Ammon's horn (tissue), 1 donor: Measurements from ENCODE around the gene PRPSAP2.

Experiments used
- DNase-seq: peaks from one replicate; pipeline ENCODE4 v3.0.0-alpha.2; 2016; ENCODE audit warnings: low spot score

PRPSAP2 gene

DNA sequence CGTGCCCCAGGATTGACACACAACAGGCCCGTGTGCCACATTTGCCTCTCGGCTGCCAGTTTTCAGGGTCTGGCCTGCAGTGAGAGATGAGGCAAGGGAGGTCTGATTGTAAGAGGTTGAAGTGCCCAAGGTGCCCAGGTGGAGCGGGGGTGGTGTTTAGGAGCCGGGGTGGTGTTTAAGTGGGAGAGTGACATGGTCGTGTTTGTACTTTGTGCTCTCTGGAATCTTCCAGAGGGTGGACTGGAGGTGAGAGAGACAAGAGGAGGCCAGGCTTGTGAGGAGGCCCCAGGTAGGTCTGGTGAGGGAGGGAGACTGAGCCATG, 104.5 kb downstream of the PRPSAP2 start:
- DNase-seq, result no peak

- no peak for DNase-seq
These were observed 105.4 kb downstream of the PRPSAP2 start for GRCh38 chr17:18963126-18964017.

DNA sequence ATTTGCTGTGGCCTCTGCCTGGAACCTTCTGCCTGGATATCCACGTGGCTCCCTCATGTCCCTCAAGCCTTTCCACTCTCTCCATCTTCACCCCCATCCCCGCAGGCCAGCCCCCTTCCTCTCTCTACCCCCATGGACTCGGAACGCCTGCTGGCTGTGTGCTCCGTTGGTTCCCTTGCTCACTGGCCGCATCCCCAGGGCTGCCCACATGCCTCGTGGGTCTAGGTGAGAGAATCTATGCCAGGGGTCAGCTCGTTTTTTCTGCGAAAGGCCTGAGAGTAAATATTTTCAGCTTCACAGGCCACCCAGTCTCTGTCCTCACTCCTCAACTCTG, 106.1 kb downstream of the PRPSAP2 start:
- no peak for DNase-seq

GRCh38 chr17:18964550-18964949, 106.6 kb downstream of the PRPSAP2 start:
- no peak for DNase-seq

DNA sequence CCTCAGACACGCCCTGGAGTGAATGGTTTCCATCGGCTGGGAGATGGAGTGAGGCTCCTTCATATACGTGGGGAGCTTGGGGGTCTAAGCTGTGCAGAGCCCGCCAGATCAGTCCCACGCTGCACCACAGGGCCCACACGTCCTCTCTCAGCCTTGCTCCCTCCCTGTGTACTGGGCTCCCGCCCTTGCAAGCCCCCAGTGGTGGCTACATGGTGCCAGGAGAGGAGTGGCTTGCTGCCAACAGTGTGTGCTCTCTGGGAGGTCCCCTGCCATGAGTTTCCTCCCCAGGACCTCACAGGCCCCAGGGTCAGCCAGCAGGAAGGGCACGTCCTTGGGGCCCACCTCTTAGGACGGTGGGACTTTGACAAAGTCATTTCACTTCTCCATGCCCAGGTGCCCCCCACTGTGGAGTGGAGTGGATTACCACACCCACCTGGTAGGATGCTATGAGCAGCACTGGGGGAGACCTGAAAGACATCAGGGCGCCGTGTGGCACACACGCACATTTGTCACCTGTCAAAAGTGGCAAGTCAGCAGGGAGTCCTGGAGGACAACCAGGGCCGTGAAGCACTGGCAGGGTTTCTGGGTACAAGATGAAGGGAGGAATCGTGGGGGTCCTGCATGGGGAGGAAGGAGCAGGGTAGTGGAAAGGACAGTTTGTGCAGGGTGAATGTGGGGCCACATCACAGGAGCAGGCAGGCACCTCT, 107.8 kb downstream of the PRPSAP2 start:
- DNase-seq, result no peak

DNA sequence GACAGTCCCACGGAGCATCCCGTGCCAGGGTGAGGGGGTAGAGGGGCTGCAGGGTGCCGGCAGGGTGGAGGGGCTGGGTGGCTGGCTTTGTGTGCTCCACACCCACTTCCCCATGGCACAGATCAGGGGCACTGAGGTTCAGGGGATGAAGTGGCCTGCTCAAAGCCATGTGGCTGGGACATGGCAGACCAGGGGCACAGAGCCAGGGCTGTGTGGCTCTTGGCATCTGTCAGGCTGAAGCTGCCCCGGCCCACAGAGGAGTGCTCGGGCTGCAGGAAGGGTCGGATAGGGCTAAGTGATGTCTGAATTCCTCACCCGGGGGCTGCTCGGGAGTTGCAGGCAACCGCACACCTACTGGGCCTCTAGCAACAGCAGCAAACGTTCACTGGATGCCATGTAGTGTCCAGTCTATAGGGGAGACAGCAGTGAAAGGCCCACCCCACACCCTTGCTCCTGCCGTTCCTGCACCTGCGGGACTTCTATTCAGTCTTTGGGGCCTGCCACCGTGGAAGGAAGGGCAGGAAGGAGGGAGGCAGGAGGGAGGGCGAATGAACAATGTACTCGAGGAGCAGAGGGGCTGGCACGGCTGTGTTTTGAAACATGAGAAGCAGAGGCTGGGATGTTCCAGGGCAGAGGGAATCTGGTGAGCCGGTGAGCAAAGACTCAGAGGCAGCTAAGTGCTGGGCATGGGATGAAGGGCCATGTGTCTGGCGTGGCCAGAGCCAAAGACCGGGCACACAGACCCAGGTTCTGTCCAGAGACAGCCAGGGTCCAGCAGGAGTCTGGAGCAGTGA, 109.1 kb downstream of the PRPSAP2 start:
- DNase-seq, result no peak

GRCh38 chr17:18967916-18968315, 110.0 kb downstream of the PRPSAP2 start:
- DNase-seq, result no peak

DNA sequence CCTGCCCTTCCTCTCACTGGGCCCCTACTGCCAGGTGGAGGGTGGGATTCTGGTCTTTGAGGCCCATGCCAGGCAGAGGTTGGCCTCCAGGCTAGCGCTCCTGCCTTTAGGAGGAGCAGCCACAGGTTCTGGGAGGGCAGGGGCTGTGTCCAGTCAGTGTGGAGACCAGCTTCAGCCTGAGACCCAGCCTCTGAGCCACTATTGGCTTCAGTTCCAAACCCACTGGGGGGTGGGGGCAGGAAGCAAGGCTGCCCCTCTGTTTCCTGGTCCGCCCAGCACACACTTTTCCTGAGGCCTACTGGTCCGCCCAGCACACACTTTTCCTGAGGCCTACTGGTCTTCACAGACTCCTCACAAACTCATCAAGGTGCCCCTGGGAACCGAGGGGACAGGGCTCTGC, 110.4 kb downstream of the PRPSAP2 start:
- DNase-seq, result no peak

- DNase-seq, result no peak
These were observed 111.3 kb downstream of the PRPSAP2 start for GRCh38 chr17:18968945-18969887.

- no peak for DNase-seq
These were observed 112.9 kb downstream of the PRPSAP2 start for GRCh38 chr17:18970582-18971480.

- DNase-seq, result no peak
These were observed 113.9 kb downstream of the PRPSAP2 start for GRCh38 chr17:18971801-18972200.

GRCh38 chr17:18974407-18975149, 116.6 kb downstream of the PRPSAP2 start:
- DNase-seq, result no peak

GRCh38 chr17:18975597-18975996, 117.7 kb downstream of the PRPSAP2 start:
- DNase-seq, result no peak

GRCh38 chr17:18976201-18976600, 118.3 kb downstream of the PRPSAP2 start:
- no peak for DNase-seq

- DNase-seq, result no peak
These were observed 119.1 kb downstream of the PRPSAP2 start for GRCh38 chr17:18977021-18977420.

DNA sequence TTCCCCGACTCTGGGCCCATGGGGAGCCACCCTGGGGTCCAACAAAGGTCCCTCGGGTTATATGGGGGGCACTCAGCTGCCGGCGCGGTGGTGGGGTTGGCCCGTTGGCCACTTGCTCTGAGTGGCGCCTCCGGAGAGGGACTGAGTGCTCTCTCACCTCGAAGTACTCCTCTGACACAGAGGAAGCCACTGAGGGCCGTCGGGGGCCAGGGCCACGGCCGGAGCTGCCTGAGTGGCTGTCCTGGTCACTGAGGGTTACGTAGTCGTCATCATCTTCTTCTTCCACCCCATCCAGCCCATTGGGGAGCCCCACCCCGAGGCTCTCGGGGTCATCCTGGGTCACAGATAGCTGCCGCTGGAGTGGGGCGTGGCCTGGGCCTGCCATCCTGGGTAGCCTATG, 119.7 kb downstream of the PRPSAP2 start:
- DNase-seq, result no peak

- DNase-seq, result no peak
These were observed 120.1 kb downstream of the PRPSAP2 start for GRCh38 chr17:18978050-18978449.

DNA sequence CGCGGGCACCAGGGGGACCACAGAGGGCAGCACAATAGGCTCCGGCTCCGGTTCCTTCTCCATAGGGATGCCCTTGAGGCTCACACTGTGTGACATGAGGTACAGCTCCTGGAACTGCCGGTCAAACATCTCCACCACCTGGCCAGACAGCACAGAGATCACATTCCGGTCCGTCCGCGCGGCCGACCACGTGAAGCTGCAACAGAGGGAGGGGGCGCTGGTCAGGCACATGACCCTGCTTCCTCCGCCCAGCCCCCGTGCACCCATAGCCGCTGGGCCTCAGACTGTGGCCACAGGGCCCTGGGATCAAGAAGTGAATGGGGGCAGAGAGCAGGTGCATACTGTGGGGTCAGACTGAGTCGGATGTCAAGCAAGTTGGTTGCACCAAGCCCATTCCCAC, 120.7 kb downstream of the PRPSAP2 start:
- no peak for DNase-seq
